T-helper 2 cell treated with Interferon-gamma antibody and Interleukin-4, amounts not matched to agents 5 μg/mL and 100 μg/mL, for 36 hours (primary cell): ENCODE measurements around the gene PSMC4.
A peak's percentile ranks its signal among the peaks of the same experiment; 100 is the strongest.
"Not testable (repeated sequence)": the region's sequence is repeated elsewhere in the genome, so short reads cannot be mapped to it uniquely, and the experiment has no call there.

Source experiments
- DNase-seq: peaks from one replicate; pipeline ENCODE4 v3.0.0; 2021; ENCODE audit warnings: low spot score
- H3K27ac Mint-ChIP-seq: one replicate; pipeline ENCODE4 v1.8.0; 2021; ENCODE audit warnings: mild to moderate bottlenecking, mixed read lengths
- H3K27me3 Mint-ChIP-seq: one replicate; pipeline ENCODE4 v1.8.0; 2021; ENCODE audit warnings: low read depth, mixed read lengths
- H3K36me3 Mint-ChIP-seq: one replicate; pipeline ENCODE4 v1.8.0; 2021; ENCODE audit warnings: low read depth, mixed read lengths
- H3K4me1 Mint-ChIP-seq: one replicate; pipeline ENCODE4 v1.8.0; 2021; ENCODE audit warnings: low read depth, mixed read lengths
- H3K4me3 Mint-ChIP-seq: one replicate; pipeline ENCODE4 v1.8.0; 2022; ENCODE audit warnings: mild to moderate bottlenecking, moderate library complexity, mixed read lengths
- H3K9me3 Mint-ChIP-seq: one replicate; pipeline ENCODE4 v1.8.0; 2021; ENCODE audit warnings: mixed read lengths

PSMC4 gene

GRCh38 chr19:39957886-39958285 is 13.1 kb upstream of the PSMC4 start:
- H3K9me3 Mint-ChIP-seq, H3K27me3 Mint-ChIP-seq, H3K36me3 Mint-ChIP-seq, DNase-seq: not testable (repeated sequence)
- H3K4me1 Mint-ChIP-seq: peaks cover 44% of the 10 kb centered on the region
- H3K4me3 Mint-ChIP-seq: peak overlapping the region; percentile 38
- H3K27ac Mint-ChIP-seq: peak overlapping the region; percentile 21

- not testable (repeated sequence) for H3K27me3 Mint-ChIP-seq, DNase-seq, H3K9me3 Mint-ChIP-seq, H3K36me3 Mint-ChIP-seq
- Mint-ChIP-seq H3K4me3 (peak overlapping the region; percentile 16), H3K27ac (peak overlapping the region; percentile 70), H3K4me1 (peaks cover 39% of the 10 kb centered on the region)
Measured at GRCh38 chr19:39958942-39959341, 12.0 kb upstream of the PSMC4 start.

GRCh38 chr19:39959407-39959806 is 11.6 kb upstream of the PSMC4 start:
- Mint-ChIP-seq H3K27ac (peak overlapping the region; percentile 70), H3K4me1 (peaks cover 38% of the 10 kb centered on the region), H3K4me3 (peak overlapping the region; percentile 16)
- not testable (repeated sequence) for H3K36me3 Mint-ChIP-seq, H3K9me3 Mint-ChIP-seq, H3K27me3 Mint-ChIP-seq, DNase-seq

- no peak for DNase-seq
Measured at GRCh38 chr19:39963898-39964297, 7.1 kb upstream of the PSMC4 start.

GRCh38 chr19:39966617-39967016 is 4.3 kb upstream of the PSMC4 start:
- Mint-ChIP-seq H3K9me3 (no peaks in the 10 kb centered on the region), H3K27me3 (no peaks in the 10 kb centered on the region), H3K4me1 (peaks cover 33% of the 10 kb centered on the region), H3K27ac (no peak overlapping the region), H3K36me3 (peaks cover 10% of the 10 kb centered on the region), H3K4me3 (no peak overlapping the region)
- DNase-seq: no peak

More at GRCh38 chr19:39963898-39964297, 7.1 kb upstream of the PSMC4 start:
- Mint-ChIP-seq H3K27ac (no peak overlapping the region), H3K27me3 (no peaks in the 10 kb centered on the region), H3K9me3 (no peaks in the 10 kb centered on the region), H3K4me1 (peaks cover 35% of the 10 kb centered on the region), H3K4me3 (no peak overlapping the region), H3K36me3 (peaks cover 3% of the 10 kb centered on the region)

GRCh38 chr19:39967561-39967960 is 3.4 kb upstream of the PSMC4 start:
- no peak overlapping the region for H3K27ac Mint-ChIP-seq
- H3K4me3 Mint-ChIP-seq: no peak overlapping the region
- H3K27me3 Mint-ChIP-seq: no peaks in the 10 kb centered on the region
- H3K36me3 Mint-ChIP-seq: peaks cover 14% of the 10 kb centered on the region
- DNase-seq: no peak
- H3K9me3 Mint-ChIP-seq: no peaks in the 10 kb centered on the region
- peaks cover 40% of the 10 kb centered on the region for H3K4me1 Mint-ChIP-seq

- H3K4me3 Mint-ChIP-seq: peak overlapping the region; percentile 94
- peaks cover 40% of the 10 kb centered on the region for H3K4me1 Mint-ChIP-seq
- H3K27ac Mint-ChIP-seq: peak overlapping the region; percentile 93
- no peaks in the 10 kb centered on the region for H3K9me3 Mint-ChIP-seq
- DNase-seq: no peak
- H3K36me3 Mint-ChIP-seq: peaks cover 21% of the 10 kb centered on the region
- H3K27me3 Mint-ChIP-seq: no peaks in the 10 kb centered on the region
Measured at GRCh38 chr19:39968789-39969188, 2.2 kb upstream of the PSMC4 start.

GRCh38 chr19:39969266-39969665 is 1.7 kb upstream of the PSMC4 start:
- H3K4me1 Mint-ChIP-seq: peaks cover 39% of the 10 kb centered on the region
- DNase-seq: no peak
- peaks cover 24% of the 10 kb centered on the region for H3K36me3 Mint-ChIP-seq
- no peaks in the 10 kb centered on the region for H3K27me3 Mint-ChIP-seq
- peak overlapping the region; percentile 93 for H3K27ac Mint-ChIP-seq
- no peaks in the 10 kb centered on the region for H3K9me3 Mint-ChIP-seq
- H3K4me3 Mint-ChIP-seq: peak overlapping the region; percentile 94

GRCh38 chr19:39969681-39970424 is 1.1 kb upstream of the PSMC4 start:
- no peaks in the 10 kb centered on the region for H3K27me3 Mint-ChIP-seq
- H3K27ac Mint-ChIP-seq: peak overlapping the region; percentile 93
- H3K36me3 Mint-ChIP-seq: peaks cover 28% of the 10 kb centered on the region
- peaks cover 39% of the 10 kb centered on the region for H3K4me1 Mint-ChIP-seq
- DNase-seq: peak; percentile 41
- H3K4me3 Mint-ChIP-seq: peak overlapping the region; percentile 94
- H3K9me3 Mint-ChIP-seq: no peaks in the 10 kb centered on the region

- Mint-ChIP-seq H3K4me1 (peaks cover 39% of the 10 kb centered on the region), H3K27me3 (no peaks in the 10 kb centered on the region), H3K4me3 (peak overlapping the region; percentile 94), H3K9me3 (no peaks in the 10 kb centered on the region), H3K36me3 (peaks cover 31% of the 10 kb centered on the region), H3K27ac (peak overlapping the region; percentile 93)
- no peak for DNase-seq
Measured at GRCh38 chr19:39970425-39970674, 615 bp upstream of the PSMC4 start.

- peak overlapping the region; percentile 93 for H3K27ac Mint-ChIP-seq
- no peaks in the 10 kb centered on the region for H3K9me3 Mint-ChIP-seq
- H3K27me3 Mint-ChIP-seq: no peaks in the 10 kb centered on the region
- H3K4me1 Mint-ChIP-seq: peaks cover 41% of the 10 kb centered on the region
- no peak for DNase-seq
- peaks cover 36% of the 10 kb centered on the region for H3K36me3 Mint-ChIP-seq
- H3K4me3 Mint-ChIP-seq: peak overlapping the region; percentile 94
Measured at GRCh38 chr19:39971380-39972035, 543 bp downstream of the PSMC4 start.

GRCh38 chr19:39974377-39975155 is 3.6 kb downstream of the PSMC4 start:
- Mint-ChIP-seq H3K27ac (no peak overlapping the region), H3K36me3 (peaks cover 56% of the 10 kb centered on the region), H3K4me3 (no peak overlapping the region), H3K4me1 (peaks cover 24% of the 10 kb centered on the region), H3K27me3 (no peaks in the 10 kb centered on the region), H3K9me3 (no peaks in the 10 kb centered on the region)
- no peak for DNase-seq

GRCh38 chr19:39982883-39983282 is 11.9 kb downstream of the PSMC4 start:
- H3K27ac Mint-ChIP-seq: no peak overlapping the region
- peaks cover 85% of the 10 kb centered on the region for H3K36me3 Mint-ChIP-seq
- peaks cover 46% of the 10 kb centered on the region for H3K9me3 Mint-ChIP-seq
- no peaks in the 10 kb centered on the region for H3K4me1 Mint-ChIP-seq
- no peak overlapping the region for H3K4me3 Mint-ChIP-seq
- DNase-seq: no peak
- no peaks in the 10 kb centered on the region for H3K27me3 Mint-ChIP-seq

- Mint-ChIP-seq H3K4me3 (no peak overlapping the region), H3K27me3 (no peaks in the 10 kb centered on the region), H3K27ac (no peak overlapping the region), H3K4me1 (no peaks in the 10 kb centered on the region), H3K9me3 (peaks cover 49% of the 10 kb centered on the region), H3K36me3 (peaks cover 77% of the 10 kb centered on the region)
- no peak for DNase-seq
Measured at GRCh38 chr19:39983695-39984300, 12.8 kb downstream of the PSMC4 start.
